Measurements from ENCODE around the gene LOXHD1.

DNA sequence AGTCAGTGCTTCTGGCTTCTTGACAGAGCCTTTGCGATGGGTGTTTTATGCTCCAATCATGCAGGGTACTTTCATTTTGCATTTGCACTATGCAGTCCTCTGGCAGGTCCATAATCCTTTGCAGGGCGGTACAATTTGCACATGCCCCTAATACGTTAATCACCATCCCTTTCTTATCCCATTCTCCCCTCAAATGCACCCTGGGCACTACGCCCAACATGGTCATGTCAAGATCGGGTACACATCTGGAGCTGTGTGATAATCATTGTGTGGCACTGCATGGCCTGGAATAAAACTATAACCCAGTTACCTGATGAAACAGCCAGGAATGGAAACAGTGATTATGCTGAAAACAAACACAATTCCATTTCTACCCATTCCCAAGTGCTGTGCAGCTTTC lies 27.7 kb downstream of the LOXHD1 start:
- TF ChIP-seq CTCF (conservative IDR thresholded peaks at IDR 0.05; ENCODE audit: low read depth, low read length) (no peak), EZH2 (IDR thresholded peaks at IDR 0.05; ENCODE audit: borderline replicate concordance, low read depth, low read length, poor library complexity, severe bottlenecking) (no peak)
